ENCODE measurements around the gene PSMF1. TPM values are rescaled to one million over a fixed set of nuclear protein-coding genes. Genes with fewer than 3 reads are reported as not detected.

The PSMF1 gene
- total and polyA plus RNA-seq, 9 of the 15 experiments (the other 6 are each of a cell fraction or from before 2014, with no cell fraction given): 8.5 to 192 (median 33.2) TPM

DNA sequence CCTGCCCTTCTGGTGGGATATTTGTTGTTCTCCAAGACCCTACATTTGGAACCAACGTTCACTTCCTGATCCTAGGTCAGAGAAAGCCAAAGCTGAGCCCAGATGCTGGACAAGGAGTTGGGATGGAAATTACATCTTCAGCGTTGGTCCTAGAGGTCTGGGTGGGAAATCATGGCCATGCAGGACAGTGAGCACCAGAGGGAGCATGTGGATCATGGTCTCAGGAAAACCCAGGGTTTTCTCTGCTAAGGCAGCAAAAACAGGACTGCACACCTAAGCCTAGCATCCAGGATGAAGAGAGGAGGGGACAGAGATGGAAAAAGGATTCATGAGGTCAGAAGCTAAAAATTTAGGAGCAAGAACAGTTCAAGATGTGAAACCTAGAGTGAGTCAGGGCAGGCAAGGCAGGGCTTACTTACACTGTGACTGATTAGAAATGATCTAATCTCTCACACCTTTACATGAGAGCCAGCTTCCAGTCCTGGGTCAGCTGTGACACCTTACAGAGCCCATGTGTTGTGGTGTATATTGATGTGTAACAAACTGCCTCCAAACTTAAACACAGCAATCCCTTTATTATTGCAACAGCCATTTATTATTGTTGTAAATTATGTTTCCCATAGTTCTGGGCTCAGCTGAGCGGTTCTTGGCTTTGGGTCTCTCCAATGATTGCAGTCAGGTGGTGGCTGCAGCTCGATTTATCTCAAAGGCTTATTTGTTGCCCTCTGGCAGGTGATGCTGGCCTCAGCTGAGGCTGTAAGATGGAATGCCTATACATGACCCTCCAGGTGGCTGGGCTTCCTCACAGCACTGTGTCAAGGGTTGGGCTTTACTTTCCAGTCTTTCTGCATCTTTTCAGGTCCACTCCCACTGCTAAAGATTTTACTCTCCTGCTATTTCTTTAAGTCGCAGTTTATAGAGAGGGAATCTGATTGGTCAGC is 91.3 kb downstream of the PSMF1 start (continued):
- TF ChIP-seq, protein P1, sequence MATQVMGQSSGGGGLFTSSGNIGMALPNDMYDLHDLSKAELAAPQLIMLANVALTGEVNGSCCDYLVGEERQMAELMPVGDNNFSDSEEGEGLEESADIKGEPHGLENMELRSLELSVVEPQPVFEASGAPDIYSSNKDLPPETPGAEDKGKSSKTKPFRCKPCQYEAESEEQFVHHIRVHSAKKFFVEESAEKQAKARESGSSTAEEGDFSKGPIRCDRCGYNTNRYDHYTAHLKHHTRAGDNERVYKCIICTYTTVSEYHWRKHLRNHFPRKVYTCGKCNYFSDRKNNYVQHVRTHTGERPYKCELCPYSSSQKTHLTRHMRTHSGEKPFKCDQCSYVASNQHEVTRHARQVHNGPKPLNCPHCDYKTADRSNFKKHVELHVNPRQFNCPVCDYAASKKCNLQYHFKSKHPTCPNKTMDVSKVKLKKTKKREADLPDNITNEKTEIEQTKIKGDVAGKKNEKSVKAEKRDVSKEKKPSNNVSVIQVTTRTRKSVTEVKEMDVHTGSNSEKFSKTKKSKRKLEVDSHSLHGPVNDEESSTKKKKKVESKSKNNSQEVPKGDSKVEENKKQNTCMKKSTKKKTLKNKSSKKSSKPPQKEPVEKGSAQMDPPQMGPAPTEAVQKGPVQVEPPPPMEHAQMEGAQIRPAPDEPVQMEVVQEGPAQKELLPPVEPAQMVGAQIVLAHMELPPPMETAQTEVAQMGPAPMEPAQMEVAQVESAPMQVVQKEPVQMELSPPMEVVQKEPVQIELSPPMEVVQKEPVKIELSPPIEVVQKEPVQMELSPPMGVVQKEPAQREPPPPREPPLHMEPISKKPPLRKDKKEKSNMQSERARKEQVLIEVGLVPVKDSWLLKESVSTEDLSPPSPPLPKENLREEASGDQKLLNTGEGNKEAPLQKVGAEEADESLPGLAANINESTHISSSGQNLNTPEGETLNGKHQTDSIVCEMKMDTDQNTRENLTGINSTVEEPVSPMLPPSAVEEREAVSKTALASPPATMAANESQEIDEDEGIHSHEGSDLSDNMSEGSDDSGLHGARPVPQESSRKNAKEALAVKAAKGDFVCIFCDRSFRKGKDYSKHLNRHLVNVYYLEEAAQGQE (IDR thresholded peaks at IDR 0.05; ENCODE audit: borderline replicate concordance): peak; percentile 53; the same call in 1 of the 2 replicates
- TF ChIP-seq, protein P1 (CRISPR knock-in tag; IDR thresholded peaks at IDR 0.05; ENCODE audit: low read depth): no peak
- TF ChIP-seq CBX3 (IDR thresholded peaks at IDR 0.05; ENCODE audit: borderline replicate concordance in 1 of 2, low read length in 2 of 2) (no peak), ZNF584 (CRISPR knock-in tag; IDR thresholded peaks at IDR 0.05; ENCODE audit: low read depth) (no peak), CXXC5 (CRISPR knock-in tag; IDR thresholded peaks at IDR 0.05) (no peak), DDX20 (tag; IDR thresholded peaks at IDR 0.05; ENCODE audit: low read depth) (no peak)
- TF ChIP-seq, protein P2, sequence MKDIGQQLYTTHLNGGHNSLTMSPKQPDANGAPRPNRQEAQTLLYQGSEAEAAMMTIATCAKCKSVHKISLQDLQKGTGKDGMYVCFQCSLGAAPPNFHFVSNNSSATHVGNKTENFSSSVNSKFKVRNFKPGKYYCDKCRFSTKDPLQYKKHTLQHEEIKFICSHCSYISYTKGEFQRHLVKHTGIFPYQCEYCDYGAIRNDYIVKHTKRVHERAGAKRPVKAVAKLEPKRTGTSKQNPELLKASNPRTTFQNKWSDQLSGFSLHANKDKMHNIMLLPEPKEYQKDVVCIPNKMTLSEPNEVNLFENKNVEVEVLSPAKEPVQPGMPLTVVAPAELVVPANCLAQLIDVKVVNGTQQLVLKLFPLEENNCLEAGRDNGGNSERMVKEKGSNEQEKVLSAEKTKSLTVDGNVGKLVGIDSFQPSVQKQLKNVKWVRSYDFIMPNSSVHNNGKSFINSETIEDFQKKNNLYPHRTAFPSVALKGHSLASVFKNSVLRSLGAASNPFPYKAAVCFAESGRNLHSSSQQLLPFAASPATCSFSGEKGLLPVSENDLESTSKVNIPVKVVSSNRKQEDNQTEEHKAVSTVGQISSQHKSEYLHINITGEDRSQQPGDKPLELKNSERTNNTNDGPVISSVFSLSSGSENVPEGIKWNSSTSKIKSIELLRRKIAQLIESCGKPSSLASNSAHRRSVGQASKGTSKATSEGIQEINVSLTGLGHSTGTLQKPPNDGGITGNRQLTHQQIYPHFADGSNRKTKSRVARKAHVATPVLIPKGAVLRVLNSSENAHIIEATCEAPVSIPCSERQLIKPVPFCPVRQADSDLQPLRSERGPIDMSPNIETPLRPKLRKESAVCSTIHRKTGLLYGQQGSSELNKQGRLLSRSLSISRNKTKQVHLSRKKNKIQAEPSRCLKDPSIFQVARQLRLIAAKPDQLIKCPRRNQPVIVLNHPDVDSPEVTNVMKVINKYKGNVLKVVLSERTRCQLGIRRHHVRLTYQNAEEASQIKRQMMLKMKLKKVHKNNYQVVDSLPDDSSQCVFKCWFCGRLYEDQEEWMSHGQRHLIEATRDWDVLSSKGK (CRISPR knock-in tag; IDR thresholded peaks at IDR 0.05): no peak
- TF ChIP-seq, protein P3, sequence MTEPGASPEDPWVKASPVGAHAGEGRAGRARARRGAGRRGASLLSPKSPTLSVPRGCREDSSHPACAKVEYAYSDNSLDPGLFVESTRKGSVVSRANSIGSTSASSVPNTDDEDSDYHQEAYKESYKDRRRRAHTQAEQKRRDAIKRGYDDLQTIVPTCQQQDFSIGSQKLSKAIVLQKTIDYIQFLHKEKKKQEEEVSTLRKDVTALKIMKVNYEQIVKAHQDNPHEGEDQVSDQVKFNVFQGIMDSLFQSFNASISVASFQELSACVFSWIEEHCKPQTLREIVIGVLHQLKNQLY (CRISPR knock-in tag; conservative IDR thresholded peaks at IDR 0.05): no peak
